SK-N-MC (cell line): ENCODE results near the gene SOS2.

Experiments
- EZH2 ChIP-seq: fragments of 200-600 bp; sonication (generic); IDR thresholded peaks from one replicate; pipeline ENCODE4 v1.6.1; 2017; ENCODE audit warnings: antibody characterized with exemption
- FOXP2 ChIP-seq: optimal IDR thresholded peaks from 2 replicates; pipeline ENCODE3; 2011; ENCODE audit warnings: mild to moderate bottlenecking, moderate library complexity; ENCODE audit not compliant: insufficient read depth; ENCODE audit errors: extremely low read length, control extremely low read depth
- POLR2AphosphoS5 ChIP-seq: IDR thresholded peaks from 2 replicates; pipeline ENCODE4 v1.6.1; 2012; ENCODE audit warnings: mild to moderate bottlenecking, low read depth, low read length, borderline replicate concordance

GRCh38 chr14:50262865-50263264, 31.5 kb upstream of the SOS2 start:
- TF ChIP-seq EZH2 (no peak), POLR2AphosphoS5 (no peak), FOXP2 (no peak)
